Neutrophil (primary cell): Measurements from ENCODE around the gene ADCY5.

Source experiments
- H3K27ac ChIP-seq: fragments of 200-600 bp; sonication (generic); 2 replicates; pipeline ENCODE4 v1.5.1; 2016; ENCODE audit warnings: mild to moderate bottlenecking, moderate library complexity
- H3K27me3 ChIP-seq: fragments of 200-600 bp; sonication (generic); 2 replicates; pipeline ENCODE4 v1.6.0; 2016; ENCODE audit warnings: mild to moderate bottlenecking
- H3K36me3 ChIP-seq: fragments of 200-600 bp; sonication (generic); 2 replicates; pipeline ENCODE4 v1.5.1; 2017
- H3K4me1 ChIP-seq, 2 experiments: fragments of 200-600 bp in 1 of 2; sonication (generic) in 1 of 2; 1 replicate in 1 of 2; 2 replicates in 1 of 2; pipeline versions ENCODE4 v1.5.1 to v1.6.1; 2013 to 2016; ENCODE audit warnings: low read depth in 1 of 2, low read length in 1 of 2, mild to moderate bottlenecking in 1 of 2, moderate library complexity in 1 of 2; ENCODE audit not compliant: control insufficient read depth in 1 of 2, insufficient read depth in 1 of 2
- H3K4me3 ChIP-seq, 2 experiments: fragments of 200-600 bp in 1 of 2; sonication (generic) in 1 of 2; 1 replicate in 1 of 2; 2 replicates in 1 of 2; pipeline ENCODE4 v1.5.1; 2013 to 2016; ENCODE audit warnings: low read depth in 1 of 2, low read length in 1 of 2, mild to moderate bottlenecking in 1 of 2, moderate library complexity in 1 of 2
- H3K9me3 ChIP-seq: fragments of 200-600 bp; sonication (generic); 2 replicates; pipeline ENCODE4 v1.5.1; 2016
- CTCF ChIP-seq: fragments of 200-600 bp; sonication (generic); IDR thresholded peaks from 2 replicates; pipeline ENCODE4 v1.5.1; 2016; ENCODE audit warnings: antibody characterized with exemption

Gene ADCY5

GRCh38 chr3:123429362-123430125 lies 19.3 kb downstream of the ADCY5 start:
- H3K27ac ChIP-seq = no peak overlapping the region
- no peaks in the 10 kb centered on the region for H3K9me3 ChIP-seq
- no peak for TF ChIP-seq CTCF
- H3K27me3 ChIP-seq = peaks cover 20% of the 10 kb centered on the region
- H3K4me1 ChIP-seq = no peaks in the 10 kb centered on the region
- no peak overlapping the region for H3K4me3 ChIP-seq
- no peaks in the 10 kb centered on the region for H3K36me3 ChIP-seq

- no peak overlapping the region for H3K4me3 ChIP-seq
- no peaks in the 10 kb centered on the region for H3K9me3 ChIP-seq
- H3K27ac ChIP-seq = no peak overlapping the region
- no peak for TF ChIP-seq CTCF
- H3K36me3 ChIP-seq = no peaks in the 10 kb centered on the region
- peaks cover 29% of the 10 kb centered on the region for H3K27me3 ChIP-seq
- H3K4me1 ChIP-seq = no peaks in the 10 kb centered on the region
Measured at GRCh38 chr3:123424999-123425712, 23.7 kb downstream of the ADCY5 start.

- Histone ChIP-seq H3K9me3 (no peaks in the 10 kb centered on the region), H3K4me1 (no peaks in the 10 kb centered on the region), H3K36me3 (no peaks in the 10 kb centered on the region), H3K27ac (no peak overlapping the region), H3K27me3 (peaks cover 29% of the 10 kb centered on the region), H3K4me3 (no peak overlapping the region)
- no peak for TF ChIP-seq CTCF
Measured at GRCh38 chr3:123424321-123424998, 24.4 kb downstream of the ADCY5 start.

- Histone ChIP-seq H3K4me1 (no peaks in the 10 kb centered on the region), H3K9me3 (no peaks in the 10 kb centered on the region), H3K27ac (no peak overlapping the region), H3K4me3 (no peak overlapping the region), H3K27me3 (peaks cover 29% of the 10 kb centered on the region), H3K36me3 (no peaks in the 10 kb centered on the region)
- TF ChIP-seq CTCF = no peak
Measured at GRCh38 chr3:123423806-123424205, 25.1 kb downstream of the ADCY5 start.

GRCh38 chr3:123423031-123423430 lies 25.9 kb downstream of the ADCY5 start:
- Histone ChIP-seq H3K27me3 (peaks cover 29% of the 10 kb centered on the region), H3K4me1 (no peaks in the 10 kb centered on the region), H3K27ac (no peak overlapping the region), H3K4me3 (no peak overlapping the region), H3K36me3 (no peaks in the 10 kb centered on the region), H3K9me3 (no peaks in the 10 kb centered on the region)
- no peak for TF ChIP-seq CTCF
